ENCODE data around the gene NUDT8. TPM values are rescaled to one million over a fixed set of nuclear protein-coding genes. Genes with fewer than 3 reads are reported as not detected.
A peak's percentile ranks its signal among the peaks of the same experiment; 100 is the strongest.

Gene NUDT8
- total and polyA plus RNA-seq, 2 of the 8 experiments (the other 6 are each of a cell fraction or from before 2014, with no cell fraction given): 7.2 to 8.3 TPM

DNA sequence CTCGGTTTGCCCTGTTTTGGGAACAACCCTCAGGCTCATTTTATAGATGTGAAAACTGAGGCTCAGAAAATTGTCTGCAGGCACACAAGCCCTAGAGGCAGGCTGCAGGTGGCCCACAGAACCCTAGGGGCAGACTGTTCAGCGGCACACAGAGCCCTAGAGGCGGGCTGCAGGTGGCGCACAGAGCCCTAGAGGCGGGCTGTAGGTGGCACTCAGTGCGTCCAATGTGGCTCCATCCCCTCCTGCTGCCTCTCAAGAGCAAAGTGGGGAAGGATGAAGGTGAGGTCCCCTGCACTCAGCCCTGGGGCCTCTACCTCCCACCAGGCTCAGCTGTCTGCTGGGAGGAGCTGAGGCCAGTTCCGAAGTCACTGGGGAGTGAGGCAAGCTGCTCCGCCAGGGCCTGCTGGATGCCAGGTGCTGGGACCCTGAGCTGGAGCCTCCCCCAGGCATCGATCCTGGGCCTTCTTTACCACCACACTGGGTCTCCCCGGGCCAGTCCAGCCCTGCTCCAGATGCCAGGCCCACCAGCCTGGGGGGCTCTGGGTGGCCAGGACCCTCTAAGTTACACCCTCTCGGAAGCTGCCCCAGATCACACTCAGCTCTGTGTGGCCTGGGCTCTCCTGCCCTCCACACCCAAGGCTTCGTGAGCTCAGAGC is 18.5 kb upstream of the NUDT8 start (continued):
- TF ChIP-seq BCL11A (IDR thresholded peaks at IDR 0.05; ENCODE audit: low read depth in 2 of 2, low read length in 2 of 2): no peak
- TF ChIP-seq TAF7 (optimal IDR thresholded peaks at IDR 0.05; ENCODE audit: borderline replicate concordance, low read depth, low read length): peak; percentile 42
